ENCODE data around the gene GOLIM4. TPM values are rescaled to one million over a fixed set of nuclear protein-coding genes. Genes with fewer than 3 reads are reported as not detected.

Gene GOLIM4
- total RNA-seq, 1 experiment from 2014 or later = 30.0 TPM

DNA sequence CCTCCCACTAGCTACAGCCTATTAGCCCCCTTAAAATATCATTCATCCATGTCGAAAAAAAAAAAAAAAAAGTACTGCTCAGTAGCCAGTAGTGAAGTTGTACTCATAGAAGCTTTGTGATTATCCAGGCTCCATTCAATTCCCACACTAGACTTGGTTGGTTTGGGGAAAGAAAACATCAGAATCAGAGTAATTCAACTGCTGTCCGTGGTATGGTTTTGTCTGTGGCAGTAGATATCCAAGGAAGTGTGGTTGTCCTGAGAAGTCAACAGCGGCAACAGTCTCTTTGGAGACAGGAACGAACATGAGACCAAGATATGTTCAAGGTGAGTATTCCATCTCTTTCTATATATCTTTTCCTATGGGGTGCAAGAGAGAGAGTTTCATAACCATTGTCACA lies 99.2 kb downstream of the GOLIM4 start:
- H3K9me3 Mint-ChIP-seq = no peaks in the 10 kb centered on the region
- H3K36me3 Mint-ChIP-seq = no peaks in the 10 kb centered on the region
- CTCF ChIA-PET = no interaction called here
- DNase-seq (ENCODE audit: low spot score) (no peak), ATAC-seq (no peak)
- H3K4me3 Mint-ChIP-seq = no peak overlapping the region
- H3K4me1 Mint-ChIP-seq = no peaks in the 10 kb centered on the region; the same call in 1 of the 2 replicates
- H3K27ac Mint-ChIP-seq = no peak overlapping the region
- H3K27me3 Mint-ChIP-seq (ENCODE audit: low read depth) = no peaks in the 10 kb centered on the region
- POLR2A ChIA-PET = no interaction called here
- TF ChIP-seq ZNF219 (CRISPR knock-in tag; IDR thresholded peaks at IDR 0.05; ENCODE audit: borderline replicate concordance) = no peak
- no peak for TF ChIP-seq FOXP1 (CRISPR knock-in tag; IDR thresholded peaks at IDR 0.05; ENCODE audit: borderline replicate concordance)
- TF ChIP-seq, protein P1, sequence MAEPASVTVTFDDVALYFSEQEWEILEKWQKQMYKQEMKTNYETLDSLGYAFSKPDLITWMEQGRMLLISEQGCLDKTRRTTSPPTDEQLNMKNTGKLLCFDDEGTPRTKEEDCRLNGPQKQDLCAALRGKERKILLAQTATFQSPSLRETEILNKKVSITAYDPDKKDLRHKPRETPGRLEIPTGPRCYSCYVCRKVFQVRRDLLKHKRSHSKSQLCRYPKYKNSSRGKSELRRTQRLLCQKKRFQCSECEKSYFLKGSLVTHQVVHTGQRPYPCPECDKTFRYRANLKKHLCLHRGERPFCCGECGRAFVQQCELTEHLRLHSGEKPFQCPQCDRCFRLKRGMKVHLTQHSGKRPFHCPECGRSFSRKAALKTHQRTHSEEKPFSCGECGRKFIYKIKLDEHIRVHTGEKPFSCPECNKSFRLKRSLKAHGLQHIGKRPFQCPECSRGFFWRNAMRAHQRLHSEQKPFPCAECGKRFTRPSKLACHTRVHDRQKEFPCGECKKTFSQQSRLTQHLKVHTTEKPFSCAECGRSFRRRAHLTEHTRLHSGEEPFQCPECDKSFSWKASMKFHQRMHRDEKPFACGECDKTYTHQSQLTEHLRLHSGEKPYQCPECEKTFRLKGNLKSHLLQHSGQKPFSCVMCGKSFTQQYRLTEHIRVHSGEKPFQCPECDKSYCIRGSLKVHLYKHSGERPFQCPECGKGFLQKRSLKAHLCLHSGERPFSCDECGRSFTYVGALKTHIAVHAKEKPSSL (CRISPR knock-in tag; conservative IDR thresholded peaks at IDR 0.05) = no peak
- TF ChIP-seq FOXK1 (CRISPR knock-in tag; IDR thresholded peaks at IDR 0.05) = no peak
- TF ChIP-seq, protein P2, sequence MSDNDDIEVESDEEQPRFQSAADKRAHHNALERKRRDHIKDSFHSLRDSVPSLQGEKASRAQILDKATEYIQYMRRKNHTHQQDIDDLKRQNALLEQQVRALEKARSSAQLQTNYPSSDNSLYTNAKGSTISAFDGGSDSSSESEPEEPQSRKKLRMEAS (CRISPR knock-in tag; IDR thresholded peaks at IDR 0.05) = no peak
- TF ChIP-seq EMX1 (CRISPR knock-in tag; IDR thresholded peaks at IDR 0.05) = no peak
- TF ChIP-seq CREB1 (CRISPR knock-in tag; IDR thresholded peaks at IDR 0.05) = no peak
- TF ChIP-seq, protein P3, sequence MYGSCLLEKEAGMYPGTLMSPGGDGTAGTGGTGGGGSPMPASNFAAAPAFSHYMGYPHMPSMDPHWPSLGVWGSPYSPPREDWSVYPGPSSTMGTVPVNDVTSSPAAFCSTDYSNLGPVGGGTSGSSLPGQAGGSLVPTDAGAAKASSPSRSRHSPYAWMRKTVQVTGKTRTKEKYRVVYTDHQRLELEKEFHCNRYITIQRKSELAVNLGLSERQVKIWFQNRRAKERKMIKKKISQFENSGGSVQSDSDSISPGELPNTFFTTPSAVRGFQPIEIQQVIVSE (CRISPR knock-in tag; IDR thresholded peaks at IDR 0.05; ENCODE audit: borderline replicate concordance) = no peak
- TF ChIP-seq, protein P4, sequence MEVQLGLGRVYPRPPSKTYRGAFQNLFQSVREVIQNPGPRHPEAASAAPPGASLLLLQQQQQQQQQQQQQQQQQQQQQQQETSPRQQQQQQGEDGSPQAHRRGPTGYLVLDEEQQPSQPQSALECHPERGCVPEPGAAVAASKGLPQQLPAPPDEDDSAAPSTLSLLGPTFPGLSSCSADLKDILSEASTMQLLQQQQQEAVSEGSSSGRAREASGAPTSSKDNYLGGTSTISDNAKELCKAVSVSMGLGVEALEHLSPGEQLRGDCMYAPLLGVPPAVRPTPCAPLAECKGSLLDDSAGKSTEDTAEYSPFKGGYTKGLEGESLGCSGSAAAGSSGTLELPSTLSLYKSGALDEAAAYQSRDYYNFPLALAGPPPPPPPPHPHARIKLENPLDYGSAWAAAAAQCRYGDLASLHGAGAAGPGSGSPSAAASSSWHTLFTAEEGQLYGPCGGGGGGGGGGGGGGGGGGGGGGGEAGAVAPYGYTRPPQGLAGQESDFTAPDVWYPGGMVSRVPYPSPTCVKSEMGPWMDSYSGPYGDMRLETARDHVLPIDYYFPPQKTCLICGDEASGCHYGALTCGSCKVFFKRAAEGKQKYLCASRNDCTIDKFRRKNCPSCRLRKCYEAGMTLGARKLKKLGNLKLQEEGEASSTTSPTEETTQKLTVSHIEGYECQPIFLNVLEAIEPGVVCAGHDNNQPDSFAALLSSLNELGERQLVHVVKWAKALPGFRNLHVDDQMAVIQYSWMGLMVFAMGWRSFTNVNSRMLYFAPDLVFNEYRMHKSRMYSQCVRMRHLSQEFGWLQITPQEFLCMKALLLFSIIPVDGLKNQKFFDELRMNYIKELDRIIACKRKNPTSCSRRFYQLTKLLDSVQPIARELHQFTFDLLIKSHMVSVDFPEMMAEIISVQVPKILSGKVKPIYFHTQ (CRISPR knock-in tag; IDR thresholded peaks at IDR 0.05) = no peak
- TF ChIP-seq, protein P5, sequence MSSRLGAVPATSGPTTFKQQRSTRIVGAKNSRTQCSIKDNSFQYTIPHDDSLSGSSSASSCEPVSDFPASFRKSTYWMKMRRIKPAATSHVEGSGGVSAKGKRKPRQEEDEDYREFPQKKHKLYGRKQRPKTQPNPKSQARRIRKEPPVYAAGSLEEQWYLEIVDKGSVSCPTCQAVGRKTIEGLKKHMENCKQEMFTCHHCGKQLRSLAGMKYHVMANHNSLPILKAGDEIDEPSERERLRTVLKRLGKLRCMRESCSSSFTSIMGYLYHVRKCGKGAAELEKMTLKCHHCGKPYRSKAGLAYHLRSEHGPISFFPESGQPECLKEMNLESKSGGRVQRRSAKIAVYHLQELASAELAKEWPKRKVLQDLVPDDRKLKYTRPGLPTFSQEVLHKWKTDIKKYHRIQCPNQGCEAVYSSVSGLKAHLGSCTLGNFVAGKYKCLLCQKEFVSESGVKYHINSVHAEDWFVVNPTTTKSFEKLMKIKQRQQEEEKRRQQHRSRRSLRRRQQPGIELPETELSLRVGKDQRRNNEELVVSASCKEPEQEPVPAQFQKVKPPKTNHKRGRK (CRISPR knock-in tag; IDR thresholded peaks at IDR 0.05; ENCODE audit: borderline replicate concordance) = no peak
- no peak for TF ChIP-seq NFYB (CRISPR knock-in tag; conservative IDR thresholded peaks at IDR 0.05; ENCODE audit: low read depth)
- TF ChIP-seq, protein P6, sequence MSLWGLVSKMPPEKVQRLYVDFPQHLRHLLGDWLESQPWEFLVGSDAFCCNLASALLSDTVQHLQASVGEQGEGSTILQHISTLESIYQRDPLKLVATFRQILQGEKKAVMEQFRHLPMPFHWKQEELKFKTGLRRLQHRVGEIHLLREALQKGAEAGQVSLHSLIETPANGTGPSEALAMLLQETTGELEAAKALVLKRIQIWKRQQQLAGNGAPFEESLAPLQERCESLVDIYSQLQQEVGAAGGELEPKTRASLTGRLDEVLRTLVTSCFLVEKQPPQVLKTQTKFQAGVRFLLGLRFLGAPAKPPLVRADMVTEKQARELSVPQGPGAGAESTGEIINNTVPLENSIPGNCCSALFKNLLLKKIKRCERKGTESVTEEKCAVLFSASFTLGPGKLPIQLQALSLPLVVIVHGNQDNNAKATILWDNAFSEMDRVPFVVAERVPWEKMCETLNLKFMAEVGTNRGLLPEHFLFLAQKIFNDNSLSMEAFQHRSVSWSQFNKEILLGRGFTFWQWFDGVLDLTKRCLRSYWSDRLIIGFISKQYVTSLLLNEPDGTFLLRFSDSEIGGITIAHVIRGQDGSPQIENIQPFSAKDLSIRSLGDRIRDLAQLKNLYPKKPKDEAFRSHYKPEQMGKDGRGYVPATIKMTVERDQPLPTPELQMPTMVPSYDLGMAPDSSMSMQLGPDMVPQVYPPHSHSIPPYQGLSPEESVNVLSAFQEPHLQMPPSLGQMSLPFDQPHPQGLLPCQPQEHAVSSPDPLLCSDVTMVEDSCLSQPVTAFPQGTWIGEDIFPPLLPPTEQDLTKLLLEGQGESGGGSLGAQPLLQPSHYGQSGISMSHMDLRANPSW (CRISPR knock-in tag; conservative IDR thresholded peaks at IDR 0.05; ENCODE audit: low read depth) = no peak
- TF ChIP-seq ELF4 (CRISPR knock-in tag; IDR thresholded peaks at IDR 0.05; ENCODE audit: low read depth) = no peak
- TF ChIP-seq, protein P7, sequence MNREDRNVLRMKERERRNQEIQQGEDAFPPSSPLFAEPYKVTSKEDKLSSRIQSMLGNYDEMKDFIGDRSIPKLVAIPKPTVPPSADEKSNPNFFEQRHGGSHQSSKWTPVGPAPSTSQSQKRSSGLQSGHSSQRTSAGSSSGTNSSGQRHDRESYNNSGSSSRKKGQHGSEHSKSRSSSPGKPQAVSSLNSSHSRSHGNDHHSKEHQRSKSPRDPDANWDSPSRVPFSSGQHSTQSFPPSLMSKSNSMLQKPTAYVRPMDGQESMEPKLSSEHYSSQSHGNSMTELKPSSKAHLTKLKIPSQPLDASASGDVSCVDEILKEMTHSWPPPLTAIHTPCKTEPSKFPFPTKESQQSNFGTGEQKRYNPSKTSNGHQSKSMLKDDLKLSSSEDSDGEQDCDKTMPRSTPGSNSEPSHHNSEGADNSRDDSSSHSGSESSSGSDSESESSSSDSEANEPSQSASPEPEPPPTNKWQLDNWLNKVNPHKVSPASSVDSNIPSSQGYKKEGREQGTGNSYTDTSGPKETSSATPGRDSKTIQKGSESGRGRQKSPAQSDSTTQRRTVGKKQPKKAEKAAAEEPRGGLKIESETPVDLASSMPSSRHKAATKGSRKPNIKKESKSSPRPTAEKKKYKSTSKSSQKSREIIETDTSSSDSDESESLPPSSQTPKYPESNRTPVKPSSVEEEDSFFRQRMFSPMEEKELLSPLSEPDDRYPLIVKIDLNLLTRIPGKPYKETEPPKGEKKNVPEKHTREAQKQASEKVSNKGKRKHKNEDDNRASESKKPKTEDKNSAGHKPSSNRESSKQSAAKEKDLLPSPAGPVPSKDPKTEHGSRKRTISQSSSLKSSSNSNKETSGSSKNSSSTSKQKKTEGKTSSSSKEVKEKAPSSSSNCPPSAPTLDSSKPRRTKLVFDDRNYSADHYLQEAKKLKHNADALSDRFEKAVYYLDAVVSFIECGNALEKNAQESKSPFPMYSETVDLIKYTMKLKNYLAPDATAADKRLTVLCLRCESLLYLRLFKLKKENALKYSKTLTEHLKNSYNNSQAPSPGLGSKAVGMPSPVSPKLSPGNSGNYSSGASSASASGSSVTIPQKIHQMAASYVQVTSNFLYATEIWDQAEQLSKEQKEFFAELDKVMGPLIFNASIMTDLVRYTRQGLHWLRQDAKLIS (CRISPR knock-in tag; IDR thresholded peaks at IDR 0.05; ENCODE audit: borderline replicate concordance) = no peak
- no peak for TF ChIP-seq ZNF416 (CRISPR knock-in tag; IDR thresholded peaks at IDR 0.05)
- no peak for TF ChIP-seq ZNF317 (CRISPR knock-in tag; IDR thresholded peaks at IDR 0.05; ENCODE audit: borderline replicate concordance, low read depth)
- TF ChIP-seq, protein P8, sequence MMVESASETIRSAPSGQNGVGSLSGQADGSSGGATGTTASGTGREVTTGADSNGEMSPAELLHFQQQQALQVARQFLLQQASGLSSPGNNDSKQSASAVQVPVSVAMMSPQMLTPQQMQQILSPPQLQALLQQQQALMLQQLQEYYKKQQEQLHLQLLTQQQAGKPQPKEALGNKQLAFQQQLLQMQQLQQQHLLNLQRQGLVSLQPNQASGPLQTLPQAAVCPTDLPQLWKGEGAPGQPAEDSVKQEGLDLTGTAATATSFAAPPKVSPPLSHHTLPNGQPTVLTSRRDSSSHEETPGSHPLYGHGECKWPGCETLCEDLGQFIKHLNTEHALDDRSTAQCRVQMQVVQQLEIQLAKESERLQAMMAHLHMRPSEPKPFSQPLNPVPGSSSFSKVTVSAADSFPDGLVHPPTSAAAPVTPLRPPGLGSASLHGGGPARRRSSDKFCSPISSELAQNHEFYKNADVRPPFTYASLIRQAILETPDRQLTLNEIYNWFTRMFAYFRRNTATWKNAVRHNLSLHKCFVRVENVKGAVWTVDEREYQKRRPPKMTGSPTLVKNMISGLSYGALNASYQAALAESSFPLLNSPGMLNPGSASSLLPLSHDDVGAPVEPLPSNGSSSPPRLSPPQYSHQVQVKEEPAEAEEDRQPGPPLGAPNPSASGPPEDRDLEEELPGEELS (CRISPR knock-in tag; IDR thresholded peaks at IDR 0.05) = no peak

All from WTC11 (cell line).